Heart right ventricle (tissue), 16 donors: ENCODE measurements around the gene THAP7. TPM values are rescaled to one million over a fixed set of nuclear protein-coding genes. Genes with fewer than 3 reads are reported as not detected.

Experiments used
- ATAC-seq, 8 donors: fragments of 200-7000 bp; cut with Tn5 transposase; one replicate each; pipeline ENCODE4 v1.9.1; 2020; ENCODE audit warnings: mild to moderate bottlenecking in 8 of 8, moderate library complexity in 8 of 8, moderate number of reproducible peaks in 1 of 8
- DNase-seq, 2 donors: peaks; one replicate each; pipeline ENCODE4 v3.0.0-alpha.2; 2020
- H3K27ac ChIP-seq, 10 donors: fragments of 200-600 bp; sonication (generic) in 2 of 10; one replicate each; pipeline versions ENCODE4 v1.5.0 to v1.8.0; 2020 to 2022; ENCODE audit warnings: mild to moderate bottlenecking in 3 of 10
- H3K27me3 ChIP-seq, 7 donors: fragments of 200-600 bp; one replicate each; pipeline ENCODE4 v1.8.0; 2021 to 2022; ENCODE audit warnings: mild to moderate bottlenecking in 2 of 7
- H3K36me3 ChIP-seq, 9 donors: fragments of 200-600 bp; sonication (generic) in 1 of 9; one replicate each; pipeline versions ENCODE4 v1.5.0 to v1.8.0; 2020 to 2022; ENCODE audit warnings: mild to moderate bottlenecking in 2 of 9
- H3K4me1 ChIP-seq, 9 donors: fragments of 200-600 bp; sonication (generic) in 1 of 9; one replicate each; pipeline versions ENCODE4 v1.5.0 to v1.8.0; 2020 to 2022; ENCODE audit warnings: mild to moderate bottlenecking in 4 of 9
- H3K4me3 ChIP-seq, 10 donors: fragments of 200-600 bp; sonication (generic) in 2 of 10; one replicate each; pipeline versions ENCODE4 v1.5.0 to v1.8.0; 2020 to 2022; ENCODE audit warnings: mild to moderate bottlenecking in 7 of 10, moderate library complexity in 2 of 10
- H3K9me3 ChIP-seq, 11 donors: fragments of 200-600 bp in 10 of 11; sonication (generic) in 2 of 11; one replicate each; pipeline versions ENCODE4 v1.5.0 to v1.8.0; 2013 to 2022; ENCODE audit warnings: mild to moderate bottlenecking in 2 of 11, control low read depth in 1 of 11, moderate library complexity in 1 of 11
- WGBS, 2 donors: extraction: QIAGEN DNeasy Blood & Tissue Kit; methylation state at CpG; one replicate each; pipeline ENCODE4 v1.1.7; 2013; ENCODE audit warnings: inconsistent platforms in 1 of 2; 5-methylcytosine and 5-hydroxymethylcytosine counted together
- intact Hi-C, 10 donors: fragments of 100-400 bp; cut with DNase I; formaldehyde crosslinking; loops; one replicate each; pipeline versions ENCODE4 v1.11.1 to v1.14.2; 2022
- polyA plus RNA-seq, 2 donors: library from polyadenylated mRNA; stranded (reverse); fragments of 200-250 nt; gene quantifications; one replicate each; pipeline ENCODE4 v1.2.3, GENCODE V29; 2013
- total RNA-seq, 10 donors: library from RNA; stranded (reverse); fragmentation: NEBNext Ultra II Directional in 3 of 10; extraction: Animal tissue kit (Norgen Biotek cat#: 25700) in 3 of 10; gene quantifications; one replicate each; pipeline versions ENCODE4 v1.2.1 to v1.2.4, GENCODE V29; 2021 to 2023
- TF ChIP-seq, protein P1 (sequence below), 9 donors: fragments of 200-600 bp; sonication (generic) in 2 of 9; IDR thresholded peaks; one replicate each; pipeline versions ENCODE4 v1.5.0 to v1.8.0; 2021 to 2022; ENCODE audit warnings: antibody characterized with exemption in 9 of 9, mild to moderate bottlenecking in 5 of 9, moderate library complexity in 1 of 9
- donor health status: Arrhythmogenic right ventricular cardiomyopathy.
- donor health status: ischemic (EF 13 %, LVEDD 7.1; RV severe dilation, severe dysfunction).
- donor health status: healthy with polysubstance abuse.
- donor health status: DM: no; HTN: yes; CAD: no.
- donor health status: DM: no; HTN: no; CAD: no.
- donor health status: ischemic (EF 25% LVEDD 6.9; RV normal size, moderate dysfunction).
- donor health status: ischemic (EF 25% LVEDD 5.7; RV mildly dilated, moderate dysfunction).
- donor health status: healthy.
- donor health status: DM: yes; HTN: yes; CAD: no.
- donor health status: Ischemic cardiomyopathy.
- donor health status: ischemic (EF 35%, LVEDD 5.7; RV mildly dilated, moderate dysfunction).
- donor health status: nonischemic (EF 11% LVEDD 7.7; RV severe dilation, severe dysfunction).
- donor health status: DM: yes; HTN: yes; CAD: no.
- donor health status: PGD.
- donor health status: ischemic (EF 29% LVEDD 5.4; RV normal size, mild dysfunction).
- donor health status: nonischemic (EF 23%, LVEDD 6.1; RV moderate dilation, normal function).

Gene THAP7
- total and polyA plus RNA-seq, 12 donors = 15.5 to 54.9 (median 18.1) TPM

DNA sequence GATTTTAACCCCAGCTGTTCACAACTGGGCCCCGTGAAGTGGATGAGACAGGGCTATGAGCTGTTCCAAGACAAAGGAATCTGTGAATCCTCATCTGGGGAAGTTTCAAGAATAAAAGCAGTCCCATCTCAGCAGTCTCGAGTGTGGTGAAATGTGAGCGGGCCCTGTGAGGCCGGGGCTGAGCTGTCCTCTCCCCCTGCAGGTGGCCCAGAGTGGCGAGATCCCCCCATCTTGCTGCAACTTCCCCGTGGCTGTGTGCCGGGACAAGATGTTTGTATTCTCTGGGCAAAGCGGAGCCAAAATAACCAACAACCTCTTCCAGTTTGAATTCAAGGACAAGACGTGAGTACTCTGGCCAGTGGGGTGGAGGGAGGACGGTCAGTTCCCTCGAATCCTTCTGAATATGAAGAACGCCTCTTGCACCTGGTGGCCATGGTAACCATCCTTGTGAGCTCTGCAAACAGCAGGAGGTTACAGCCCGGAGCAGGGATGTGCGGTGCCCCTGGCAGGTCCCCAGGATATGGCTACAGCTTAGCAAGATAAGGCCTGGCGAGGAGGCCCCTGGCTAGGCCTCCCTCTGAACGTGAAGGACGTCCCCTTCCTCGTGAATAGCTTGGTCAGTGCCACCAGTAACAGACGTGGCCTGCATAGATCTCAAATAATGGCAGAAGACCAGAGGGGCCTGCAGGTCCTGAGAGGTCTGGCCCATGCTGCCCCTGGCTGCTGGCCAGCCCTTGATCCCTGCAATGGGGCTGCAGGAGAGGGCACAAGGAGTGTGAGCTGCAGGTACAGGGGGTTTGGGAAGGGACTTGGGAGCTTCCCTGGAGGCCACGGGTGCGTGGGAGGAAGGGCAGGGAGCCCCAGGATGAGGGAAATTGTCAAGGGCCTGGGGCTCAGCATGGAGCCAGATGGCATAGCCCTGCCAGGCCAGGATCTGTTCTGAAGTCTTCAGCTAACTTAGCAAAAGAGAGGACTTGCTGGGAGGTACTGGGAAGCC lies 11.4 kb downstream of the THAP7 start:
- intact Hi-C loops = no loop called here
- no peak for DNase-seq
- no peaks in the 10 kb centered on the region for H3K4me1 ChIP-seq
- peaks cover 0 to 93% (median 23%) of the 10 kb centered on the region in 9 donors for H3K36me3 ChIP-seq
- 77% methylated on average over 21 of the region's 21 CpGs for WGBS, 2 donors
- H3K4me3 ChIP-seq = no peak overlapping the region
- TF ChIP-seq, protein P1, sequence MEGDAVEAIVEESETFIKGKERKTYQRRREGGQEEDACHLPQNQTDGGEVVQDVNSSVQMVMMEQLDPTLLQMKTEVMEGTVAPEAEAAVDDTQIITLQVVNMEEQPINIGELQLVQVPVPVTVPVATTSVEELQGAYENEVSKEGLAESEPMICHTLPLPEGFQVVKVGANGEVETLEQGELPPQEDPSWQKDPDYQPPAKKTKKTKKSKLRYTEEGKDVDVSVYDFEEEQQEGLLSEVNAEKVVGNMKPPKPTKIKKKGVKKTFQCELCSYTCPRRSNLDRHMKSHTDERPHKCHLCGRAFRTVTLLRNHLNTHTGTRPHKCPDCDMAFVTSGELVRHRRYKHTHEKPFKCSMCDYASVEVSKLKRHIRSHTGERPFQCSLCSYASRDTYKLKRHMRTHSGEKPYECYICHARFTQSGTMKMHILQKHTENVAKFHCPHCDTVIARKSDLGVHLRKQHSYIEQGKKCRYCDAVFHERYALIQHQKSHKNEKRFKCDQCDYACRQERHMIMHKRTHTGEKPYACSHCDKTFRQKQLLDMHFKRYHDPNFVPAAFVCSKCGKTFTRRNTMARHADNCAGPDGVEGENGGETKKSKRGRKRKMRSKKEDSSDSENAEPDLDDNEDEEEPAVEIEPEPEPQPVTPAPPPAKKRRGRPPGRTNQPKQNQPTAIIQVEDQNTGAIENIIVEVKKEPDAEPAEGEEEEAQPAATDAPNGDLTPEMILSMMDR (IDR thresholded peaks at IDR 0.05) = no peak
- no peak for ATAC-seq
- no peaks in the 10 kb centered on the region for H3K9me3 ChIP-seq
- H3K27me3 ChIP-seq = no peaks in the 10 kb centered on the region
- no peak overlapping the region for H3K27ac ChIP-seq

- 66 to 77% methylated on average over 16 to 17 of the region's 17 CpGs for whole genome bisulfite sequencing, 2 donors
- TF ChIP-seq, protein P1 (IDR thresholded peaks at IDR 0.05) = no peak
- no peaks in the 10 kb centered on the region for H3K27me3 ChIP-seq
- no peak overlapping the region for H3K27ac ChIP-seq
- H3K9me3 ChIP-seq = no peaks in the 10 kb centered on the region
- DNase-seq = no peak
- no peaks in the 10 kb centered on the region for H3K4me1 ChIP-seq
- intact Hi-C loops = loop anchor here in 3 of 10 donors (10.0 kb wide), 3 partner anchors 55 to 105 kb away; partner anchors contain the start of genes CRKL (in 2 of the 3) and LRRC74B (in 1 of the 3)
- peaks cover 0 to 91% (median 23%) of the 10 kb centered on the region in 9 donors for H3K36me3 ChIP-seq
- H3K4me3 ChIP-seq = no peak overlapping the region
- ATAC-seq = peak in 1 of 8 donors; percentile 22
These were observed 12.4 kb downstream of the THAP7 start for GRCh38 chr22:20989323-20990138.

GRCh38 chr22:20988573-20989322 lies 13.2 kb downstream of the THAP7 start:
- ATAC-seq (peak in 1 of 8 donors; percentile 15), DNase-seq (no peak)
- WGBS, 2 donors = 90 to 93% methylated on average over 16 of the region's 16 CpGs
- Histone ChIP-seq H3K27me3 (no peaks in the 10 kb centered on the region), H3K4me1 (peaks cover 0 to 2% (median under 1%) of the 10 kb centered on the region in 9 donors), H3K27ac (no peak overlapping the region), H3K36me3 (peaks cover 0 to 91% (median 23%) of the 10 kb centered on the region in 9 donors), H3K4me3 (no peak overlapping the region), H3K9me3 (no peaks in the 10 kb centered on the region)
- TF ChIP-seq, protein P1 (IDR thresholded peaks at IDR 0.05) = no peak
- intact Hi-C loops = loop anchor here in 3 of 10 donors (10.0 kb wide), 3 partner anchors 56 to 104 kb away; partner anchors contain the start of genes CRKL (in 2 of the 3) and LRRC74B (in 1 of the 3)
